Neuron (in vitro differentiated cells): ENCODE data around the gene SORT1.
"Not testable (repeated sequence)": the region's sequence is repeated elsewhere in the genome, so short reads cannot be mapped to it uniquely, and the experiment has no call there.

Experiments used
- H2AFZ ChIP-seq: one replicate; pipeline ENCODE4 v1.6.1; 2013; ENCODE audit warnings: low read depth, mild to moderate bottlenecking, inconsistent platforms, low read length, moderate library complexity
- H3K27me3 ChIP-seq: one replicate; pipeline ENCODE4 v1.6.1; 2013; ENCODE audit warnings: low read length; ENCODE audit not compliant: insufficient read depth
- H3K36me3 ChIP-seq: one replicate; pipeline ENCODE4 v1.6.1; 2013; ENCODE audit warnings: low read length; ENCODE audit not compliant: insufficient read depth
- H3K4me1 ChIP-seq: one replicate; pipeline ENCODE4 v1.6.1; 2013; ENCODE audit warnings: low read length; ENCODE audit not compliant: insufficient read depth
- H3K4me3 ChIP-seq: 2 replicates; pipeline ENCODE4 v1.5.1; 2013; ENCODE audit warnings: mild to moderate bottlenecking, low read length, moderate library complexity
- H3K9me3 ChIP-seq: one replicate; pipeline ENCODE4 v1.6.1; 2013; ENCODE audit warnings: low read length

The SORT1 gene

DNA sequence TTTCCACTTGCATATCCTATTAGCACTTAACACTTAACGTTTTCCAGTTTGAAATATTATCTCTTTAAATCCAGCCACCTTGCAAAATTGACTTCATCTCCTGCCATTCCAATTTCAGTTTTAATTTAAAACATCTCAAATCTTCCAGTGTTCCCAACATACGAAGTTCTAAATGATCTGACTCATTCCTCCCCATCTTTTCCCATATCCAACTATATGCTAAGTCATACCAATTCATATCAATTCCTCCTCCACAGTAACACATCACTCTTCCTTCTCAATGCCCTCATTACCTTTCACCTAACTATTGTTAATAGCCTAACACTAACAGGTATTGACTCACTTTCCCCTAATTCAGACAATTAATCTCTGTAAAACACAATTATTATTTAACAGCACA is 25.8 kb upstream of the SORT1 start:
- H3K27me3 ChIP-seq: no peaks in the 10 kb centered on the region
- no peaks in the 10 kb centered on the region for H3K9me3 ChIP-seq
- H3K4me3 ChIP-seq: no peak overlapping the region
- H2AFZ ChIP-seq: no peak overlapping the region
- peaks cover 25% of the 10 kb centered on the region for H3K36me3 ChIP-seq
- H3K4me1 ChIP-seq: peaks cover 13% of the 10 kb centered on the region

DNA sequence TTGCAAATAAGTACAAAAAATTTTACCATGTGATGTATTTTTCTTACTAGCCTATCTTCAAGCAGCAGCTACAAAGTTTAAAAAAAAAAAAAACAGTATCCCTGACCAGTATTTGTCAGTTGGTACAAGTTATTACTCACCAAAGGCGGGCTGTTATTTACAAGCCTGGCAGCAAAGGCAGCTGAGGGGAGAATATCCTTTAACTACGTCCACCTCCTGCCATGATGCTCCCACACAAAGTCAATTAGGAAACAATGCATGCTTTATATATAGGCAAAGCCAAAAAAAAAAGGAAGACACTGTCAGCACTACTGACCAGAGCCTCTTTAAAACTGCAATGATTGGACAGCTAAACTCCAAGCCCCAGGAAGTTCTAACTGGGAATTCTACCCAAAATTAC is 14.8 kb upstream of the SORT1 start:
- Histone ChIP-seq H3K27me3 (no peaks in the 10 kb centered on the region), H3K9me3 (no peaks in the 10 kb centered on the region), H2AFZ (no peak overlapping the region), H3K4me1 (no peaks in the 10 kb centered on the region), H3K4me3 (no peak overlapping the region), H3K36me3 (peaks cover 88% of the 10 kb centered on the region)

DNA sequence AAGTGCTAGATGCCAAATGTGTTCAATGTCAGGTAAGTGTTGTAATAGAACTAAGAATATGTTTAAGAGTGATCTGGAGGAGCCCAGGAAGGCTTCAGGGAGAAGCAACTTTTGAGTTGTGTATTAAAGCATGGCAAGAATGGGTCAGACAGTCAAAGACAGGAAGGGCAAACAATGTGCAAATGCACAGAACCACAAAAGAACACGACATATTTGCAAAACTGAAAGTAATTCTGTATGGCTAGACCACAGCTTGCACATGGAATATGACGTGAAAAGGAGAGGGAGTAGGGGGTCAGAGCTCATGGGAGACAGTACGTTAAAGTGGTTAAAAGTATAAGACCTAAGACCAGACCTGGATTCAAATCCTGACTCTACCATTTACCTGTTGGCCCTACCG is 7.1 kb upstream of the SORT1 start:
- Histone ChIP-seq H2AFZ (no peak overlapping the region), H3K36me3 (peaks cover 53% of the 10 kb centered on the region), H3K4me1 (no peaks in the 10 kb centered on the region), H3K9me3 (peaks cover 2% of the 10 kb centered on the region), H3K27me3 (no peaks in the 10 kb centered on the region), H3K4me3 (no peak overlapping the region)

DNA sequence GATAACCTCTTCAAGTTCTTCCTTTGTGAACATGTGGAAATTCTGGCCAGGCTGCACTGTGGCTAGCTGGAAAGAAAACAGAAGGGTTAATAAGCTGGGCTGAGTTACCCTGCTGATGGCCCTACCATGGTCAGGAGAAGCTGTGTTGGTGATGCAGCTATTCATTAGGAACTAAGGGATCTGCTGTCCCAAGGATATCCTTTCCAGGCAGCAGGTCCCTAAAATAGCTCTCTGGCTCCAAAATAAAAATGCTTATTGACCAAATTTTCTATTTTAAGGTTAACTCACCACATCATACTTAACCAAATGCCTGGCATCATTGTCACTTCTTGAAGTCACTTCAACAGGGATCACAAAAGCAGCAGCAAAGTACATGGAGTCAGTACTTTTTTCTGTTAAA is 4.3 kb upstream of the SORT1 start:
- no peak overlapping the region for H3K4me3 ChIP-seq
- no peaks in the 10 kb centered on the region for H3K27me3 ChIP-seq
- peaks cover 28% of the 10 kb centered on the region for H3K36me3 ChIP-seq
- H3K4me1 ChIP-seq: peaks cover 12% of the 10 kb centered on the region
- H2AFZ ChIP-seq: no peak overlapping the region
- H3K9me3 ChIP-seq: peaks cover 2% of the 10 kb centered on the region

DNA sequence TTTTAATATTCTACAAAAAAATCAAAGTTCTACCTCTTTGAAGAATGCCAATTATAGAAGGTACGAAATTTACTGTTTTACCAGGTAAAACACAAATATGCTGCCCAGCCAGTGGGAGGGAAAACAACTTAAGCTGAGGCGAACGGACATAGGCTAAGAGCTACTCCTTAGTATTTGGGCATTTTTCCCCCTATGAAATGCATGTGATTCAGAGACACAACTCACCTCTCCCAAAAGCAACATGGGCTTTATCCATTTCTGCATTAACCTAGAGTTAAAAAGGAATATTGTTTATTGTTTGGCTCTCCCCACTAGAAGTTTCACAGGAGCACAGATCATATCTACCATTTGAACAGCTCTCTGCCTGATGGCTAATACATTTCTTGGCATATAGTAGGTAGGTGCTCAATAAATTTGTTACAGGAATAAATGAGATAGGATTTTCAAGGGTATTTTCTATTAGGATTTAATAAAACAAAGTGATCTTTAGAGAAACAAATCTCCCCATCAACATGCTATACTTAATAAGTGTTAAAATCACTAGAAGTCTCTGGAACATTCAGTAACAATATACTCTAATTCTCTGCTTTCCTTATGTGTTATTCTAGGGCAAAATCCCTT is 2.4 kb upstream of the SORT1 start:
- Histone ChIP-seq H3K27me3 (no peaks in the 10 kb centered on the region), H3K4me1 (peaks cover 25% of the 10 kb centered on the region), H2AFZ (no peak overlapping the region), H3K9me3 (peaks cover 2% of the 10 kb centered on the region), H3K4me3 (no peak overlapping the region), H3K36me3 (peaks cover 21% of the 10 kb centered on the region)

DNA sequence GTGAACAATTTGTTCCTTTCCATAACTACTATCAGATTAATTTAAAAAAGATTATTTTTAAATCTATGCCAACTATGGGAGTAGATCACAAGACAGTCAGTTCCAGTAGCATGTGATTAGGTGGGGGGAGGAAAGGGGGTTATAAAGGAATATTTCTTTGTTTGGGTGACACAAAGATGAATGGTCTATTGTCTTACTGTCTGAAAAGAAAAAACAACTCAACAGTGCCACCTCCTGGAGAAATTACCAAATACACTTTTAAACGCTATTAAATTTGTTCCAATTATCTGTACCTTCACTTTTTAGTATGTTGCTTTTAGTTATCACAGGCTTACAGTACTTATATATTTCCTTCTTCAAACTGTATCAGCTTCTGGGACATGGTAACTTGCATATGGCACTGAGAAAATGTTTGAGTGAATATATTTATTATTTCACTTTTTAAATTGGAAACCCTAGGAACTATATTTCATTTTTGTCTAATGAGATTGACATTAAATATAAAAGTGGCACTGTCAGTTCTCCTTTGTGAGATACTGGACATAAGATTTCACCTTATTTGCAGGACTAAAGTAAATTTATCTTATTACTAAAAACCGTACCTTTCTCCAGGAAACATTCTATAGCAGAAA is 1.7 kb upstream of the SORT1 start:
- Histone ChIP-seq H3K9me3 (no peaks in the 10 kb centered on the region), H3K4me3 (no peak overlapping the region), H3K27me3 (no peaks in the 10 kb centered on the region), H3K4me1 (peaks cover 31% of the 10 kb centered on the region), H3K36me3 (peaks cover 16% of the 10 kb centered on the region), H2AFZ (no peak overlapping the region)

DNA sequence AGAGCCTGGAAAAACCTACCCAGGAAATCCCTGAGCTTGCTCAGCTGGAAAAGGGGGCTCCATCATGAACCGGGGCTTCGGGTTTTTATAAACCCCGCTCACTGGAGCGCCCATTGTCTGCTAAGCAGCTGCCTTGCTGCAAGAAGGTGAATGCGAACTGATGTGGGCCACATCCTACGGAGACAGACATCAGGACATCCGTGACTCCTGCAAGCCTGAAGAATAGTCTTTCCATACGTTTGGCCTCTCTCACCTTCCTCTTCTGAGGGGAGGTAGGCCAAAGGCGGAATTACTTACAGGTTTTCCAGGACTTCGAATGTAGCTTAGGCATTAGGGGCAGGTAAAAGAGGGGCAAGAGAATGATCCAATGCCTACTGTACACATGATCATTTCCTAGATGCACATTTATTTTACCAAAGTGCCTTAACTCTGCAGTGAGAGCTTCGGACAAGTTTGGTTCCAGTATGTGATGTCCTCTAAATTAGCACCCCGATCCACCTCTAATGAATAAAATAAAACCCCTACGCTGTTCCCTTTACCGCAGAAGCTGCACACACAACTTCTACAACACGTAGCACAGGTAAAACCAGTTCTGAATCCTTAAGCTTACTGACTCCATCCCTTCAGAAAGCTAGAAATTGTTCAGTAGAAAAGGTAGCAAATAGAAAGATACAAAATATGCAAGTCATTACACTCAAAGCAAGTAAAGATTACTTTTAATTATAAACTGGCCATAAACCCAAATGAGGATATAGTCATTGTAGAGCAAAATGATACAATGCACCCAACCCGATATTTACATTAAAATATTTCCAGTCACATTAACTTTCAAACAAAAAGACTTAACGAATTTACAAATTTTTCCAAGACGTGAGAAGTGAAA is 866 bp upstream of the SORT1 start:
- Histone ChIP-seq H2AFZ (peak overlapping the region; percentile 57), H3K4me3 (peak overlapping the region; percentile 98), H3K9me3 (no peaks in the 10 kb centered on the region), H3K36me3 (peaks cover 13% of the 10 kb centered on the region), H3K4me1 (peaks cover 38% of the 10 kb centered on the region), H3K27me3 (no peaks in the 10 kb centered on the region)

DNA sequence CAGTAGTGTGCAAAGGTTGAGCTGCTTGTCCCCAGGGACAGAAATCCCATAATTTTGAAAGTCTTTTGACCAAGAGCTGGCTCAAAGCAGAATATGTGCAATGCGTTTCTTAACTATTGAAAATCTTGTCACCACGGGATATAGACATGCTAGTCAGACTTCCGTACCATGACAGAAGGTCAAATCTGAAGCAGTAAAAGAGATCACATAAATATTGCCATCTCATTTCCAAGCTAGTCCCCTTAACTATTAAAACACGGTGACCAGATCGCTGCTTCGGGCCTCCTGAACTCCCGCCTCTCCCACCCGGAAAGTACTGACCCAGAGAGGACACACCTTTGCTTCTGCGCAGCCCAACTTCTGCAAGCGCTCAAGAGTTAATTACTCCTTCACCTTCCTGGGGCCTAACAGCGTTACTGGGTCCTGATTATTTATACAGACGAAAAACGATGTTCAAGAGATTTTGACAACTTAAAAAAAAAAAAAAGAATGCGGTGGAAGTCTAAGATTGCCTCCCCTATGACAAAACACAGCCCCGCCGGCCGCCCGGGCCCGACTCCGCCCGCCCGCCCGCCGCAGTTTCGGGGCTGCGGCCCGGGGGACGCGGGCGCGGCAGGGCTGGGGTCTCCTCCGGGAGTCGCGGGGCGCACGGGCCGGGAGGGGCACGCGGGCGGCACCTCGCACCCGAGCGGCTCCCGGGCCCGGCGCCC is 692 bp downstream of the SORT1 start:
- H3K4me1 ChIP-seq: peaks cover 53% of the 10 kb centered on the region

DNA sequence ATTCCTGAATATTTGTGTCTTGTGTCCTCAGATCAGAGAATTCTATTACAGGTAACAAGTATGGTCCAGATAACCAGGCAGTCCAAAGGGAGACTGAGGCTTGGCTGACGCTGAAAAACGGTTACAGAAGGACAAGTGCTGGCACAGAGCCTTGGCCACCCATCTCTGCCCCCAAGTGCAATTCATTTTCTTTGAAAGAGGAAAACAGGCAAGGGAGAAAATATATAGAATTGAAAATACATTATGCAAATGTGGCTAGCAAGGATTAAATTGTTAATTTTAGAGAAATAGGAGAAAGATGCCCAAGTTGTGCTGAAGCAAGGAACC is 1.2 kb downstream of the SORT1 start:
- H3K9me3 ChIP-seq: no peaks in the 10 kb centered on the region

More for the DNA sequence above, 692 bp downstream of the SORT1 start:
- Histone ChIP-seq H2AFZ (no peak overlapping the region), H3K4me3 (peak overlapping the region; percentile 98), H3K27me3 (no peaks in the 10 kb centered on the region), H3K36me3 (peaks cover 8% of the 10 kb centered on the region), H3K9me3 (no peaks in the 10 kb centered on the region)

DNA sequence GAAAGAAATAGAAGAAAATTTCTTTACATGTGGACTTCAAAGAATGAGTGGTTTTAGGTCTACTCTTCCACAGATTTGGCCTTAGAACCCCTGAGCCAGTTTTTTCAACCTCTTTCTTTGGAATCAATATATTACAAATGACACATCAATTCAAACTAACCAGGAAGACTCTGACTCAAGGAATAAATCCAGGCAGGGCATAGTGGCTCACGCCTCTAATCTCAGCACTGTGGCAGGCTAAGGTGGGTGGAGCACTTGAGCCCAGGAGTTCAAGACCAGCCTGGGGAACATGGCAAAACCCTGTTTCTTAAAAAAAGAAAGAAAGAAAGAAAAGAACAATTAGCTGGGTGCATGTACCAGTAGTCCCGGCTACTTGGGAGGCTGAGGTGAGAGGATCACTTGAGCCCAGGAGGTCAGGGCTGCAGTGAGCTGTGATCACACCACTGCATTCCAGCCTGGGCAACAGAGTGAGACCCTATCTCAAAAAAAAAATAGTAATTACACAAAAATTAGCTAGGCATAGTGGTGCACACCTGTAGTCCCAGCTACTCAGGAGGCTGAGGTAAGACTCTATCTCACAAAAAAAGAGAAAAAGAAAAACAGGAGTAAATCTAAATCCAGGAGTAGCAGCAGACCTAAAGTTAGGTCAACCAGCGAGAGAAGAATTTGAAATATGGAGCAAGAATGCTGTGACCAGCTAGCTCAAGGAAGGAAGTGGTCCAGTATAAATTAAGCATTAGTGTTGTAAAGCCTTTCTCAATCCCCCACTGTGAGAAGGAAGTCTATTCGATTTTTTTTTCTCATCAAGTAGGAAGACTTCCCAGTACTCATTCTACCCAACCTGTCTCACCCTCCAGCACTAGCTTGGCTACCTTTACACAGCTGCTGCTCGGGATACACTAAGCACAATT is 1.9 kb downstream of the SORT1 start:
- Histone ChIP-seq H2AFZ (no peak overlapping the region), H3K36me3 (peaks cover 6% of the 10 kb centered on the region), H3K4me1 (peaks cover 65% of the 10 kb centered on the region), H3K4me3 (peak overlapping the region; percentile 98), H3K27me3 (no peaks in the 10 kb centered on the region), H3K9me3 (no peaks in the 10 kb centered on the region)

More for the DNA sequence above, 1.2 kb downstream of the SORT1 start:
- Histone ChIP-seq H3K4me1 (peaks cover 59% of the 10 kb centered on the region), H3K4me3 (peak overlapping the region; percentile 98), H3K36me3 (peaks cover 6% of the 10 kb centered on the region), H3K27me3 (no peaks in the 10 kb centered on the region), H2AFZ (no peak overlapping the region)

DNA sequence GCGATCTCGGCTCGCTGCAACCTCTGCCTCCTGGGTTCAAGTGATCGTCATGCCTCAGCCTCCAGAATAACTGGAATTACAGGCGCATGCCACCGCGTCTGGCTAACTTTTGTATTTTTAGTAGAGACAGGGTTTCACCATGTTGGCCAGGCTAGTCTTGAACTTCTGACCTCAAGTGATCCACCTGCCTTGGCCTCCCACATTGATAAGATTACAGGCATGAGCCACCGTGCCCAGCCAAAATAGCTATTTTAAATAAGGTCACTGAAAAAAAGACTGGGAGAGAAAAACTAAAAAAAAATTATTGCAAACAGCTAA is 2.5 kb downstream of the SORT1 start:
- H3K4me1 ChIP-seq: peaks cover 66% of the 10 kb centered on the region
- peaks cover 11% of the 10 kb centered on the region for H3K36me3 ChIP-seq
- not testable (repeated sequence) for H3K27me3 ChIP-seq, H2AFZ ChIP-seq, H3K9me3 ChIP-seq, H3K4me3 ChIP-seq

DNA sequence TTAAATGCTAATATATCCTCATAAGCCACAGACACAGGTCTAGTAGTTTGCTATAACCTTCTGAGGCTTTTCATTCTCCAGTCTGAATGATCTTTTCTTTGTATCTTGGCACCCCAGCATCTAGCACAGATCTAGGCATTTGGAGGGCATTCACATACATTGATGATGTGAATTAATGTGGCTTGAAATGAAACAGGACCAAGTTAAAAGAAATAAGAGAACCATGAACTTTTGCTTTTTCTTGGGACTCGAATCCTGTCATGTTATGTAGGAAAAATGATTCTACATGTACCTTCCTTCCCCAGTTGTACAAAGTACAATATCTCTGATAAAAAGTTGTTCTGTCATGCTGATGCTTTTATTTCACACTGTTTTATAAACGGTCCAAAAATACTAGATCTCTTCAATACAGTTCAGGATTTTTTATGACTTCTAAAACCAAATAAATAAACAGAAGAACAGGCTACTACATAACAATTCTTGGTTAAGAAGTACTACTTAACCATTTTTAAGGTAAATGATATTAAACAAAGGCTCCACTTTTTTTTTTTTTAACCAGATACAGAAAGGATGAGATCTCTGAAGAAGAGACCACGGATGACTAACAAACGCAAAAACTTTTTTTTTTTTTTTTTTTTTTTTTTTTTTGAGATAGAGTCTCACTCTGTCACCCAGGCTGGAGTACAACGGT is 3.0 kb downstream of the SORT1 start:
- Histone ChIP-seq H3K4me3 (peak overlapping the region; percentile 2), H2AFZ (no peak overlapping the region), H3K4me1 (peaks cover 66% of the 10 kb centered on the region), H3K36me3 (peaks cover 15% of the 10 kb centered on the region), H3K9me3 (no peaks in the 10 kb centered on the region), H3K27me3 (no peaks in the 10 kb centered on the region)
